ENCODE measurements around the gene HERC2. TPM values are rescaled to one million over a fixed set of nuclear protein-coding genes. Genes with fewer than 3 reads are reported as not detected.

Gene HERC2
- total RNA-seq, 2 donors from 2014 or later = 105 to 112 TPM

- WGBS, 2 experiments (ENCODE audit: insufficient coverage in 1 of 2, insufficient read length in 1 of 2) = 93 to 100% methylated on average over 4 of the region's 4 CpGs
- Mint-ChIP-seq H3K27me3 (ENCODE audit: insufficient read depth) (no peaks in the 10 kb centered on the region), H3K36me3 (ENCODE audit: low read depth) (peaks cover 80% of the 10 kb centered on the region)
These were observed 201.7 kb downstream of the HERC2 start for GRCh38 chr15:28120359-28120640.

DNA sequence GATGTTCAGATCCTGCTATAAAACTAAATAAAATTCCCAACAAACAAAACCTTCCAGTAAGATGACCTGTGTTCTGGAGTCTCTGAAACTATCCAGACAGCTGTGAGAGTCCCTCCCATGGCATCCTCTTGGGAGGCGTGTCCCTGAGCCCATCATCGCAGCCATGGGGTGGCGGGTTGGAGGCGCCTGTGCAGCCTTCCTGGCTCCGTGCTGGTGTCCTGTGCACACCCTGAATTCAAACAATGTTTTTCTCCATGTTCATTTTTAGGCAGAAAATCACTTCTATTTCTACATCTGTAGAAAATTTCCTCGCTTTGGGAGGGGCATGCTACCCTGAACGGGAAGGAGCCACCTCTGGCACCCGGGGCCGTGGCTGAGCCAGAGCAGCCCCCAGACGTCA lies 203.4 kb downstream of the HERC2 start:
- Histone ChIP-seq H3K9me3 (ENCODE audit: control insufficient read depth, low read length) (no peaks in the 10 kb centered on the region), H3K36me3 (ENCODE audit: control insufficient read depth, insufficient read depth, low read length) (peaks cover 77% of the 10 kb centered on the region), H3K4me1 (ENCODE audit: control insufficient read depth, insufficient read depth, low read length) (no peaks in the 10 kb centered on the region), H3K9ac (ENCODE audit: extremely low read depth, low read length, poor library complexity, severe bottlenecking) (no peak overlapping the region), H3K27ac (ENCODE audit: low read depth, low read length) (no peak overlapping the region), H3K4me3 (ENCODE audit: low read length) (no peak overlapping the region), H3K27me3 (ENCODE audit: control insufficient read depth, insufficient read depth, low read length, poor library complexity, severe bottlenecking) (no peaks in the 10 kb centered on the region)
- DNase-seq = no peak
- H3K27me3 Mint-ChIP-seq (ENCODE audit: insufficient read depth) = no peaks in the 10 kb centered on the region
- TF ChIP-seq, protein P1, sequence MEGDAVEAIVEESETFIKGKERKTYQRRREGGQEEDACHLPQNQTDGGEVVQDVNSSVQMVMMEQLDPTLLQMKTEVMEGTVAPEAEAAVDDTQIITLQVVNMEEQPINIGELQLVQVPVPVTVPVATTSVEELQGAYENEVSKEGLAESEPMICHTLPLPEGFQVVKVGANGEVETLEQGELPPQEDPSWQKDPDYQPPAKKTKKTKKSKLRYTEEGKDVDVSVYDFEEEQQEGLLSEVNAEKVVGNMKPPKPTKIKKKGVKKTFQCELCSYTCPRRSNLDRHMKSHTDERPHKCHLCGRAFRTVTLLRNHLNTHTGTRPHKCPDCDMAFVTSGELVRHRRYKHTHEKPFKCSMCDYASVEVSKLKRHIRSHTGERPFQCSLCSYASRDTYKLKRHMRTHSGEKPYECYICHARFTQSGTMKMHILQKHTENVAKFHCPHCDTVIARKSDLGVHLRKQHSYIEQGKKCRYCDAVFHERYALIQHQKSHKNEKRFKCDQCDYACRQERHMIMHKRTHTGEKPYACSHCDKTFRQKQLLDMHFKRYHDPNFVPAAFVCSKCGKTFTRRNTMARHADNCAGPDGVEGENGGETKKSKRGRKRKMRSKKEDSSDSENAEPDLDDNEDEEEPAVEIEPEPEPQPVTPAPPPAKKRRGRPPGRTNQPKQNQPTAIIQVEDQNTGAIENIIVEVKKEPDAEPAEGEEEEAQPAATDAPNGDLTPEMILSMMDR (conservative IDR thresholded peaks at IDR 0.05) = no peak
- no peak overlapping the region for H3K4me3 Mint-ChIP-seq
- 94 to 100% methylated on average over 10 of the region's 10 CpGs for WGBS, 2 experiments (ENCODE audit: insufficient coverage in 1 of 2, insufficient read length in 1 of 2)
- H3K9me3 Mint-ChIP-seq = no peaks in the 10 kb centered on the region
- peaks cover 77% of the 10 kb centered on the region for H3K36me3 Mint-ChIP-seq (ENCODE audit: low read depth)
- no peak overlapping the region for H3K27ac Mint-ChIP-seq
- H3K4me1 Mint-ChIP-seq = no peaks in the 10 kb centered on the region

More at GRCh38 chr15:28120359-28120640, 201.7 kb downstream of the HERC2 start:
- DNase-seq = no peak
- no peaks in the 10 kb centered on the region for H3K27me3 ChIP-seq (ENCODE audit: control insufficient read depth, insufficient read depth, low read length, poor library complexity, severe bottlenecking)
- no peaks in the 10 kb centered on the region for H3K4me1 ChIP-seq (ENCODE audit: control insufficient read depth, insufficient read depth, low read length)
- no peak overlapping the region for H3K27ac Mint-ChIP-seq
- no peaks in the 10 kb centered on the region for H3K9me3 ChIP-seq (ENCODE audit: control insufficient read depth, low read length)
- H3K9me3 Mint-ChIP-seq = no peaks in the 10 kb centered on the region
- H3K36me3 ChIP-seq (ENCODE audit: control insufficient read depth, insufficient read depth, low read length) = peaks cover 78% of the 10 kb centered on the region
- H3K4me3 Mint-ChIP-seq = no peak overlapping the region
- TF ChIP-seq, protein P1 (conservative IDR thresholded peaks at IDR 0.05) = no peak
- no peaks in the 10 kb centered on the region for H3K4me1 Mint-ChIP-seq
- H3K9ac ChIP-seq (ENCODE audit: extremely low read depth, low read length, poor library complexity, severe bottlenecking) = no peak overlapping the region
- no peak overlapping the region for H3K27ac ChIP-seq (ENCODE audit: low read depth, low read length)
- no peak overlapping the region for H3K4me3 ChIP-seq (ENCODE audit: low read length)

- peaks cover 78% of the 10 kb centered on the region for H3K36me3 ChIP-seq (ENCODE audit: control insufficient read depth, insufficient read depth, low read length)
These were observed 203.9 kb downstream of the HERC2 start for GRCh38 chr15:28118083-28118482.

More at GRCh38 chr15:28118083-28118482, 203.9 kb downstream of the HERC2 start:
- Histone ChIP-seq H3K27ac (ENCODE audit: low read depth, low read length) (no peak overlapping the region), H3K9ac (ENCODE audit: extremely low read depth, low read length, poor library complexity, severe bottlenecking) (no peak overlapping the region), H3K4me3 (ENCODE audit: low read length) (no peak overlapping the region), H3K27me3 (ENCODE audit: control insufficient read depth, insufficient read depth, low read length, poor library complexity, severe bottlenecking) (no peaks in the 10 kb centered on the region), H3K9me3 (ENCODE audit: control insufficient read depth, low read length) (no peaks in the 10 kb centered on the region), H3K4me1 (ENCODE audit: control insufficient read depth, insufficient read depth, low read length) (no peaks in the 10 kb centered on the region)
- Mint-ChIP-seq H3K4me3 (no peak overlapping the region), H3K27me3 (ENCODE audit: insufficient read depth) (no peaks in the 10 kb centered on the region), H3K36me3 (ENCODE audit: low read depth) (peaks cover 77% of the 10 kb centered on the region), H3K4me1 (no peaks in the 10 kb centered on the region), H3K9me3 (no peaks in the 10 kb centered on the region), H3K27ac (no peak overlapping the region)
- TF ChIP-seq, protein P1 (conservative IDR thresholded peaks at IDR 0.05) = no peak
- 93 to 94% methylated on average over 10 to 11 of the region's 11 CpGs for WGBS, 2 experiments (ENCODE audit: insufficient coverage in 1 of 2, insufficient read length in 1 of 2)
- DNase-seq = no peak
